ENCODE data around the gene PEX14. TPM values are rescaled to one million over a fixed set of nuclear protein-coding genes. Genes with fewer than 3 reads are reported as not detected.

Gene PEX14
- total RNA-seq (2011; cell fraction: chromatin; rRNA removed; ENCODE audit: low replicate concordance) = 22.7 and 32.6 TPM in 2 replicates
- total RNA-seq (2011; cell fraction: nucleolus; rRNA removed) = 32.9 and 41.0 TPM in 2 replicates
- 27.9 and 28.1 TPM in 2 replicates for total RNA-seq (2011; cell fraction: nucleoplasm; rRNA removed)
- total RNA-seq (2014; rRNA removed) = 25.7 and 39.1 TPM in 2 replicates
- total RNA-seq (2014; rRNA removed; fragmentation: Illumina TruSeq; extraction: Trizol) = 11.6 and 12.8 TPM in 2 replicates
- 20.2 and 22.7 TPM in 2 replicates for total RNA-seq (2015; rRNA removed; fragmentation: Illumina TruSeq; extraction: Trizol)
- 45.7 and 47.5 TPM in 2 replicates for total RNA-seq (2021)
- 8.0 and 19.6 TPM in 2 replicates for polyA plus RNA-seq (2011; rRNA removed)
- polyA plus RNA-seq (2011; cell fraction: cytosol; rRNA removed) = 11.8 and 15.9 TPM in 2 replicates
- 22.9 and 28.2 TPM in 2 replicates for polyA plus RNA-seq (2011; cell fraction: nucleus; rRNA removed)
- polyA plus RNA-seq (2012) = 37.1 and 37.2 TPM in 2 replicates
- 30.2 and 31.2 TPM in 2 replicates for polyA plus RNA-seq (2014; fragmentation: Illumina TruSeq; extraction: Trizol)
- 1 to 10 TPM; 2.6 to 2.9 TPM for polyA plus RNA-seq (2014; fragmentation: Nextera tagmentation; extraction: Ambion mirVana)
- polyA plus RNA-seq (2014; rRNA removed) = 25.5 and 27.2 TPM in 2 replicates
- 6.4 and 7.4 TPM in 2 replicates for polyA minus RNA-seq (2011; rRNA and poly(A)+ RNA removed)
- 11.3 and 18.9 TPM in 2 replicates for polyA minus RNA-seq (2011; cell fraction: cytosol; rRNA and poly(A)+ RNA removed)
- polyA minus RNA-seq (2011; cell fraction: nucleus; rRNA and poly(A)+ RNA removed) = 12.4 and 16.8 TPM in 2 replicates
- percentile 80 among the genes with signal in this experiment for Bru-seq, nascent RNA
- percentile 84 among the genes with signal in this experiment for BruChase-seq, experiment 1, labeled RNA remaining after a 2-hour chase
- percentile 83 among the genes with signal in this experiment for BruChase-seq, experiment 2, labeled RNA remaining after a 6-hour chase
- long read RNA-seq, experiment 1, transcript PEX14-201 (9 exons, 1,985 nt) = major isoform, 5 of 44 reads
- long read RNA-seq, experiment 1, partial matches to known transcripts = 15 of 44 reads
- long read RNA-seq, experiment 1, other reads (novel, unspliced or antisense) = 24 of 44 reads
- long read RNA-seq, experiment 2, transcript PEX14-201 (9 exons, 1,985 nt) = major isoform, 16 of 91 reads
- long read RNA-seq, experiment 2, partial matches to known transcripts = 61 of 91 reads
- long read RNA-seq, experiment 2, other reads (novel, unspliced or antisense) = 14 of 91 reads
- long read RNA-seq, experiment 3, transcript PEX14-201 (9 exons, 1,985 nt) = major isoform, 9 of 21 reads
- long read RNA-seq, experiment 3, partial matches to known transcripts = 4 of 21 reads
- long read RNA-seq, experiment 3, other reads (novel, unspliced or antisense) = 8 of 21 reads

GRCh38 chr1:10474613-10475507 is at the start of gene PEX14:
PEX14 (plus strand) TSS chr1:10474950; CDS start chr1:10474967, 17 bp downstream.
- intact Hi-C loops (cut with micrococcal nuclease) (loop anchor here (2.0 to 5.0 kb wide), 2 partner anchors 20 to 98 kb away; no protein-coding TSS in a partner anchor), in situ Hi-C loops (cut with MboI) (no loop called here)
- H3K4me1 ChIP-seq (replicated peaks in 1 of 2; ENCODE audit: control insufficient read depth in 2 of 2, insufficient read depth in 2 of 2, low read length in 2 of 2) = peaks cover 24 to 31% of the 10 kb centered on the region in 2 experiments; a peak in 4 of 5 replicates
- ChIA-PET CTCF (ENCODE audit: low intra/inter-chr PET ratio) (no interaction called here), POLR2A (interaction anchor here (0.6 to 0.9 kb wide), 5 partner anchors 20 to 160 kb away, joined by 3 to 4 read pairs (median 3); partner anchors contain the start of gene CENPS)
- peak within 1 kb of the TSS; percentile 84 for H2AFZ ChIP-seq (ENCODE audit: low read depth, low read length)
- H3K27me3 ChIP-seq (ENCODE audit: control insufficient read depth in 2 of 2, insufficient read depth in 2 of 2, low read length in 2 of 2) = no peaks in the 10 kb centered on the region
- peak within 1 kb of the TSS; percentile 72 for H3K4me3 ChIP-seq
- H3K79me2 ChIP-seq (ENCODE audit: control insufficient read depth, insufficient read depth, low read length) = peaks cover 68% of the 10 kb centered on the region
- peak within 1 kb of the TSS; percentile 84 for H3K4me2 ChIP-seq (ENCODE audit: insufficient read depth, low read length)
- WGBS (ENCODE audit: insufficient coverage, low coverage, missing lambda C conversion rate) = 7% methylated on average over 43 of the region's 50 CpGs
- peak; percentile 93 to 98 (median 96) for DNase-seq (ENCODE audit: extremely low read depth in 1 of 4, low spot score in 3 of 4)
- H3K9me3 ChIP-seq (replicated peaks; ENCODE audit: control insufficient read depth, insufficient read depth, low read depth, low read length) = no peaks in the 10 kb centered on the region
- FAIRE-seq = peak; percentile 80
- ATAC-seq = peak; percentile 91
- H3K36me3 ChIP-seq (ENCODE audit: control insufficient read depth, insufficient read depth, low read length) = peaks cover 27% of the 10 kb centered on the region
- H4K20me1 ChIP-seq (replicated peaks; ENCODE audit: control insufficient read depth, insufficient read depth, low read length) = no peaks in the 10 kb centered on the region
- H3K27ac ChIP-seq (ENCODE audit: extremely low read depth, low read depth, low read length) = peak within 1 kb of the TSS; percentile 90
- BruUV-seq (replicated peaks) = no TSS peak
- H3K9ac ChIP-seq (ENCODE audit: insufficient read depth in 1 of 2, low read depth in 2 of 2, low read length in 2 of 2) = peak within 1 kb of the TSS; percentile 82 to 98
- H3K9me1 ChIP-seq (ENCODE audit: control insufficient read depth, insufficient read depth, low read length) = no peaks in the 10 kb centered on the region
- TF ChIP-seq, protein P1, sequence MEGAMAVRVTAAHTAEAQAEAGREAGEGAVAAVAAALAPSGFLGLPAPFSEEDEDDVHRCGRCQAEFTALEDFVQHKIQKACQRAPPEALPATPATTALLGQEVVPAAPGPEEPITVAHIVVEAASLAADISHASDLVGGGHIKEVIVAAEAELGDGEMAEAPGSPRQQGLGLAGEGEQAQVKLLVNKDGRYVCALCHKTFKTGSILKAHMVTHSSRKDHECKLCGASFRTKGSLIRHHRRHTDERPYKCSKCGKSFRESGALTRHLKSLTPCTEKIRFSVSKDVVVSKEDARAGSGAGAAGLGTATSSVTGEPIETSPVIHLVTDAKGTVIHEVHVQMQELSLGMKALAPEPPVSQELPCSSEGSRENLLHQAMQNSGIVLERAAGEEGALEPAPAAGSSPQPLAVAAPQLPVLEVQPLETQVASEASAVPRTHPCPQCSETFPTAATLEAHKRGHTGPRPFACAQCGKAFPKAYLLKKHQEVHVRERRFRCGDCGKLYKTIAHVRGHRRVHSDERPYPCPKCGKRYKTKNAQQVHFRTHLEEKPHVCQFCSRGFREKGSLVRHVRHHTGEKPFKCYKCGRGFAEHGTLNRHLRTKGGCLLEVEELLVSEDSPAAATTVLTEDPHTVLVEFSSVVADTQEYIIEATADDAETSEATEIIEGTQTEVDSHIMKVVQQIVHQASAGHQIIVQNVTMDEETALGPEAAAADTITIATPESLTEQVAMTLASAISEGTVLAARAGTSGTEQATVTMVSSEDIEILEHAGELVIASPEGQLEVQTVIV (CRISPR knock-in tag; IDR thresholded peaks at IDR 0.05; ENCODE audit: borderline replicate concordance) = no peak
- TF ChIP-seq ZNF41 (CRISPR knock-in tag; conservative IDR thresholded peaks at IDR 0.05) (no peak; the same call in 1 of the 2 replicates), CEBPB (tag; IDR thresholded peaks at IDR 0.05) (no peak), DIDO1 (tag; IDR thresholded peaks at IDR 0.05; ENCODE audit: low read depth) (peak; percentile 69), POLR2A (conservative IDR thresholded peaks at IDR 0.05) (peak; percentile 85), FOXJ2 (tag; IDR thresholded peaks at IDR 0.05) (no peak), CBX3 (IDR thresholded peaks at IDR 0.05; ENCODE audit: borderline replicate concordance in 1 of 2, low read length in 2 of 2) (peak in 1 of 2 experiments; percentile 69; a peak in 1 of 3 replicates)
- TF ChIP-seq, protein P2, sequence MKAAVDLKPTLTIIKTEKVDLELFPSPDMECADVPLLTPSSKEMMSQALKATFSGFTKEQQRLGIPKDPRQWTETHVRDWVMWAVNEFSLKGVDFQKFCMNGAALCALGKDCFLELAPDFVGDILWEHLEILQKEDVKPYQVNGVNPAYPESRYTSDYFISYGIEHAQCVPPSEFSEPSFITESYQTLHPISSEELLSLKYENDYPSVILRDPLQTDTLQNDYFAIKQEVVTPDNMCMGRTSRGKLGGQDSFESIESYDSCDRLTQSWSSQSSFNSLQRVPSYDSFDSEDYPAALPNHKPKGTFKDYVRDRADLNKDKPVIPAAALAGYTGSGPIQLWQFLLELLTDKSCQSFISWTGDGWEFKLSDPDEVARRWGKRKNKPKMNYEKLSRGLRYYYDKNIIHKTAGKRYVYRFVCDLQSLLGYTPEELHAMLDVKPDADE (conservative IDR thresholded peaks at IDR 0.05; ENCODE audit: control insufficient read depth, low read depth, low read length) = peak; percentile 93
- TF ChIP-seq, protein P3, sequence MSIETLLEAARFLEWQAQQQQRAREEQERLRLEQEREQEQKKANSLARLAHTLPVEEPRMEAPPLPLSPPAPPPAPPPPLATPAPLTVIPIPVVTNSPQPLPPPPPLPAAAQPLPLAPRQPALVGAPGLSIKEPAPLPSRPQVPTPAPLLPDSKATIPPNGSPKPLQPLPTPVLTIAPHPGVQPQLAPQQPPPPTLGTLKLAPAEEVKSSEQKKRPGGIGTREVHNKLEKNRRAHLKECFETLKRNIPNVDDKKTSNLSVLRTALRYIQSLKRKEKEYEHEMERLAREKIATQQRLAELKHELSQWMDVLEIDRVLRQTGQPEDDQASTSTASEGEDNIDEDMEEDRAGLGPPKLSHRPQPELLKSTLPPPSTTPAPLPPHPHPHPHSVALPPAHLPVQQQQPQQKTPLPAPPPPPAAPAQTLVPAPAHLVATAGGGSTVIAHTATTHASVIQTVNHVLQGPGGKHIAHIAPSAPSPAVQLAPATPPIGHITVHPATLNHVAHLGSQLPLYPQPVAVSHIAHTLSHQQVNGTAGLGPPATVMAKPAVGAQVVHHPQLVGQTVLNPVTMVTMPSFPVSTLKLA (conservative IDR thresholded peaks at IDR 0.05) = peak; percentile 74 to 82
